Occipital lobe (tissue), 2 donors: ENCODE data around the gene CFAP299. TPM values are rescaled to one million over a fixed set of nuclear protein-coding genes. Genes with fewer than 3 reads are reported as not detected.

Experiments
- DNase-seq: peaks from one replicate; lab custom pipeline; 2025; lab: John Stamatoyannopoulos, UW
- total RNA-seq: library from RNA; depleted of rRNA; stranded (reverse); fragments of >200 nt; gene quantifications from one replicate; pipeline ENCODE4 v1.2.3, GENCODE V29; 2014

CFAP299 gene
- total RNA-seq, 1 donor from 2014 or later, result 1.1 TPM

DNA sequence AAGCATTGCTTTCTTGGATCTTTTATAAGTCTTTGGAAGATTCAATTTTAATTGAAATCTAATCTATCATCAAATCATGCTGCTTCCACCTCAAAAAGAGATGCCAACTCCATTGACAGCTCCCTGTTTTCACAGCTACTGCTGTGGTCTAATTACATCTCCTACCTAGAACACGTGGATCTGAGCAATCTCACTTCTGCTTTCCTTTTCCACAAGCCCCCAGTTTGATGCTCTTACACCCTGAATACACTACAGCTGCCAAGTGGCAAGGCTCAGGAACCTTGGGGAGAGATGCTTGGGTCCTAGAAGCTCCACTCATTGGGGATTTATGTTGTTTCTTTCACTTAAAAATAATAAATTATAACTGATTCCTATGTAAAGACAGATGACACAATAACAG is 172.0 kb downstream of the CFAP299 start:
- DNase-seq, result no peak

DNA sequence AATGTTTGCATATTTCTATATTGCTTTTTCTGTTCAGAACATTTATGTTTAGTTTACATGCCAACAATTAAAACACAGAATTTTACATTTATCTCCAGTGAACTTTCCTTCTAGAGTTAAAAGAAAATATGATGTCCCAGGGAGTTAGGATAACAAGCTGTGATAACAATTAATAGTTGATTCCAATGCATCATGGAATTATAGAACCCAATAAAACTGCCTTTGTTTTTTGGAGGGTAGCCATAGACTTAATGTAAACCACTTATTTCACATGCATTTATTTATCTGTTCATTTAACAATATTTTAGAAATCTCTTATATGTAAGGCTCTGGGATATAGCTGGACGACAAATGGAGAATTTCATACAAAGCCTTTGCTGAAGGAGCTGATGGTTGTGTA is 180.0 kb downstream of the CFAP299 start:
- no peak for DNase-seq

DNA sequence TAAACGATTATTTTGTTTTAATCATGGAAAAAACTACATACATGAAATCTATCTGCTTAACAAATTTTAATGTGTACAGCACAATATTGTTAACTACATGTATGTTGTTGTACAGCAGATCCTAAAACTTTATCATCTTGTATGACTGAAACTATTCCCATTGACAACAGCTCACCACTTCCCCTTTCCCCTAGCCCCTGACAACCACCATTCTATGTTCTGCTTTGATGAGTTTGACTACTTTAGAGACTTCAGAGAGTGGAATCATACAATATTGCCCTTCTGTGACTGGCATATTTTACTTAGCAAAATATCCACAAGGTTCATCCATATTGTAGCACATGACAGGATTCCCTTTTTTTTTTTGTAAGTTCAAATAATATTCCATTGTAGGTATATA is 185.9 kb downstream of the CFAP299 start:
- no peak for DNase-seq

DNA sequence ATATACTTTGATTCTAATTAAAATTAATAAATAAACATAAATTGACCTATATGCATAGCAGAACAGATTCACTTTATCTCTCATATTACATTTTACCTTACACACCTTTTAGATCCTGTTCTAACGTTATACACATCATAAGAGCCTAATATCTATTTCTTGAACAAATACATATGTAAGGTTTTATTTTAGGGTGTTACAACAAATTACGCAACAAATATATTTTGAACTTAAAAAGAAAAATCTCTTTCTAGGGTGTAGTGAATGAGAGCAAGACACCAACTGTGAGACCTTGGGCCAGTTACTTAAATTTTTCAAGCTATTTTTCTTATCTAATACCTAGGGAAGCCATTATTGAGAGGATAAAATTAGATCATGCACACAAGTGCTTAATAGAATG is 191.2 kb downstream of the CFAP299 start:
- no peak for DNase-seq

DNA sequence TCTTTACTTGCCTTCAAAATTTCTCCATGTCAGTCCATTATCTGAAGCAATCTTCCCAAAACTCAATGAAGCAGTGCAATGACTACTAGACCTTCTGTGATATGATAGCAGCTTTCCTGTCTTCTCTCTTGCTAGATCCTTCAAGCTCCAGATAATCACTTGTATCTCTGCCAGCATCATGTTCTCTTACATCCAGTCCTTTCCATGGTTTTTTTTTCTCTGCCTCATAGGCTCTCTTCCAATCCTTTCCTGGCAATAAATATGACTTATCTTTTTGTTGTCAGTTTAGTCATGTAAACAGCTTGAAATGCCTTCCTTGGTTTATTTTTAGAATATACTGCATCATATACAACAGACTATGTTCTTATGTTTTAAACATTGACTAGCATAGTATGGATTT is 193.5 kb downstream of the CFAP299 start:
- DNase-seq, result no peak

DNA sequence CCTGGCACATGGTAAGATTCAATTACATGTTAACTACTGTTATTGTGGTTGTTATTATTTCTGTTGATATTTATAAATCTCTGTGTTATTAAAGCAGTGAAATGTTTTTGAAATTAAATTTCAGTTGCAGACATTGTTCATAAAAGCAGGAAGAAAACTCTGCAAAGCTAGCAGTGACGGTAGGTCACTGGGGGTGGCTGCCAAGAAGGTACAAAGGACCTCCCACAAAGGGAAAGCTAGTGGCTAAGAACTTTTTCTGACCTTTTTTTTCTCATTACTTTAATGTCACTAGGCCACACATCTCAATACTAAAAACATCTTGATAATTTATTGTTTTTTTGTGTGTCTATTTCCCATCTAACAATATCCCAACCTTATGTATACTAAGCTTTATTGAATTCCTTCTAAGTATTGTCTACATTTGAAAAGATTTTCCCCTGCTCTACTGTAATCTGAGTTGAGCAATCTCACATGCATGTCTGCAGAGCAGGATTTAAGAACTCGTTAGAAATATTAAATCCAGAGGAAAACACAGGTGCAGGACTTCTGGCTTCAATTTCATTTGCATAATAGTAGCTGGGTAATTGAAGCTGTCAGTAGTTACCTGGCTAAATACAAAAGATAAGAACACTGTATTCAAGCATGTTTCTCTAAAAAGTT is 197.3 kb downstream of the CFAP299 start:
- DNase-seq, result no peak

DNA sequence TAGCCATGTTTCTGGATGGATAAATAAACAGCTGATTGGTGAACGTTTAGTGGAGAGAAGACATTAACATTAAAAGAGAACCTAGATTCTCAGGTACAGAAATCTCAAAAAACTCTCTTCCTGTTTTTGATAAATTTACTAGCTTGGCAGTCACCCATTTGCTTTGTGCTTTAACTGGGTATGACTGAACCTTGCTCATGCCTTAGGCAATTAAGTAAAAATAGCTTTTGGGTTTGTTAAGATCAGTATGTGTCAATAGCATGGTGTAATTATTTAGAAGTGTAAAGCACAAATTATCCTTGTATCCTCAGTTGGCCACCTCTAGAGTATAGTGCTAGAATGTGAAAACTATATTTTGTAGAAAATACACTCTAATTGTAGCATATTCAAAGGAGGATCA is 200.0 kb downstream of the CFAP299 start:
- no peak for DNase-seq

DNA sequence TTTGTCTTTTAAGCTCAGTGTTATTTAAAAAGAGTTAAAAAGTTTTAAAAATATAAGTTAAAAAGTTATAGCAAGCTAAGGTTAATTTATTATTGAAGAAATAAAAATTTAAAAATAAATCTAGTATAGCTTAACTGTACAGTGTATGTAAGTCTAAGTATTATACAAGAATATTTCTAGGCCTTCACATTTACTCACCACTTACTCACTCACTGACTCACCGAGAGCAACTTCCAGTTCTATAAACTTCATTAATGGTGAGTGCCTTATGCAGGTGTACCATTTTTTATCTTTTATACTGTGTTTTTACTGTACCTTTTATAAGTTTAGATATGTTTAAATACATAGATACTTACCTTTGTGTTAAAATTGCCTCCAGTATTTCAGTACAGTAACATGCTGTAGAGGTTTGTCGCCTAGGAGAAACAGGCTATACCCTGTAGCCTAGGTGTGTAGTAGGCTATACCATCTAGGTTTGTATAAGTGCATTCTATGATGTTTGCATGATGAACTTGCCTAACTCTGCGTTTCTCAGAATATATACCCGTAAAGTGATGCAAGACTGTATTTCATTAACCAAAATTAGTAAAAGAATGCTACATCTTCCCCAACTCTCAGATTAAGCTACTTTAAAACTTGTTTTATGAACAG is 202.9 kb downstream of the CFAP299 start:
- DNase-seq, result no peak

DNA sequence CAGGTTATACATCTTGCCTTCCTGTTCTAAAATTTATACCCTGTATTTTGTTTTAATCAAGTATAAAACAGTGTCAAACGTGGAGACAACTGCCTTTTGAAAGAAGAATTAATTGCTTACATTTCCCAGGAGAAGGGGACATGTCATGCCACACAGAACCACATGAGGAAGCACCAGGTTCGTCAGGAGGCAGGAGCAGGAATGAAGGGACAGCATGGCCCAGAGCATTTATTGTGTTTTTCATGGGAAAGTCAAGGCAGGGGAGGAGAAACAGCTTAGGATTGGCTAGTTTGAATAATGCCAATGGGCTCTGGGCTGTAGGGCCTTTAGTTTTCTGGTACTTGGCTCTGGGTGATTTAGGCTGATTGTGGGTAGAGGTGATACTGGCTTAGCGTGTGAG is 203.7 kb downstream of the CFAP299 start:
- DNase-seq, result no peak

DNA sequence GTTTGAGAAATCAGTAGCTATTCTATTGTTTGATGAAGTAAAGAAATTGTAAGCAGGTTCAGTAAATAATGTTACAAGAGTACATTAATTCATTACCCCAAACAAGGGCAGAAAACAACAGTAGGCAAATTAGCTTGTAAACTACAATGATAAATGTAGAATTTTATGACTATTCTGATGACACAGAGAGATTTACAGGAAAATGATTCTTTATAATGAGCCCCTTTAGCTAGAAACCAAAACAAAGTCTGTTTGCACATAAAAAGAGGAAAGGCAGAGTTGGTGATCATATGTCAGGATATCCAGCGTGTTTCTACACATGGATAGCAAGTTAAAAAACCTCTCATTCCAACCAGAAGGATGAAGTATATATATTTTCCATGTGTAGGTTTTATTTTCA is 204.8 kb downstream of the CFAP299 start:
- no peak for DNase-seq

DNA sequence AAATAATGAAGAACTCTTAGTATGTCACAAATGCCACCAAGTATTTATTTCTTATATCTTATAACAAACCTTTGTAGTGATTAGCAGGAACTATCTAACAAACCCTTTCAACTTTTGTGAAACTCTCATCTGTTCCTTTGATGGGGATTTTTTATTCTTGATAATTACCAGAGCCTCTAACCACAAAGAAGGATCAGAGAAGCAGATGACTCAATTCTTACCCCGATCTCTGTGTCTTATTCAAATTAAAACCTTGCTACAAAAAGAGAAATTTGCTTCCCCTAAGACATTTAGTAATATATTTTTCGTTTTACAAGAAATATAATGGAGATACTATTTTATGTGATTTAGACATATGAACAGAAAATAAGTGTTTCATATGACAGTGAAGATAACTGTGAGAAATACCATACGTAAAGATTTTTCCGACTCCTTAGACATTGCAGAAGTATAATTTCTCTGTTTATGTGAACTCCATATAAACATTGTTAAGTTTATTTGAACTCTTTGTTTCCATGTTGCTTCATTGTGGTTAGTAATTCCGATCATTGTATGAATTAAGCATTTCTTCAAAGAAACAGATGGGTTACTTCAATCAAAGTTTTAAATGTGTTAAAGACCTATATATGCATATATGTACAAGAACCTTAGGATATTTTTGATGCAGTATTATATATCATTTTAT is 205.4 kb downstream of the CFAP299 start:
- DNase-seq, result no peak

DNA sequence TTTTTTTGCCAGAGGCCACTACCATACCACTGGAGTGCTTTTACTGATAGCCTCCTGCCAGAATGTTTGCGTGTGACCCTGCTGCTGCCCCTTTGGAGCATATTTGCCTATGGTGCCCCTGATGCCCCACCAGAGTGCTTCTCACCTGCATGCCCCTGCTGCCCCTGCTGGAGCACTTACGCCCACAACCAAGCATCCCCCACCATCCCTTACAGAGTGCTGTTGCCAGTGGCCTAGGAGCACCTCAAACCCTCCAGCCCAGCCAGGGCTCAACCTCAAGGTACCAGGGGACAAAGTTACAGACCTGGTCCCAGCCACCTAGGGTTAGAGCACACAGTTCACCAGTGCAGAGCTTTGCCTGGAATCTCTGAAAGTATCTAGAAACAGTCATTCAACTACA is 207.2 kb downstream of the CFAP299 start:
- no peak for DNase-seq

DNA sequence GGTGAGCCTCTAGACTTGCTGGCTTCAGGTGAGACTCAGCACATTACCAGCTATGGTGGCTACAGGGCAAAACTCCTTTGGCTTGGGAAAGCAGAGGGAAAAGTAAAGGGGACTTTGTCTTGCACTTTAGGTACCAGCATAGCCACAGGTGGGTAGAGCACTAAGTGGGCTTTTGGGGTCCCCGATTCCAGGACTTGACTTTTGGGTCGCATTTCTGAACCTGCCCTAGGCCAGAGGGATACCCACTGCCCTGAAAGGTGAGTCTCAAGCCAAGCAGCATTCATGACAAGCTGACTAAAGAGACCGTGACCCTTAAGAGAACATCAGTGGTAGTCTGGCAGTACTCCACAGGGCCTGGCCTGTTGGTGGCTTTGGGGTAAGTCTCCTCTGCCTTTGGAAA is 224.8 kb downstream of the CFAP299 start:
- DNase-seq, result no peak

DNA sequence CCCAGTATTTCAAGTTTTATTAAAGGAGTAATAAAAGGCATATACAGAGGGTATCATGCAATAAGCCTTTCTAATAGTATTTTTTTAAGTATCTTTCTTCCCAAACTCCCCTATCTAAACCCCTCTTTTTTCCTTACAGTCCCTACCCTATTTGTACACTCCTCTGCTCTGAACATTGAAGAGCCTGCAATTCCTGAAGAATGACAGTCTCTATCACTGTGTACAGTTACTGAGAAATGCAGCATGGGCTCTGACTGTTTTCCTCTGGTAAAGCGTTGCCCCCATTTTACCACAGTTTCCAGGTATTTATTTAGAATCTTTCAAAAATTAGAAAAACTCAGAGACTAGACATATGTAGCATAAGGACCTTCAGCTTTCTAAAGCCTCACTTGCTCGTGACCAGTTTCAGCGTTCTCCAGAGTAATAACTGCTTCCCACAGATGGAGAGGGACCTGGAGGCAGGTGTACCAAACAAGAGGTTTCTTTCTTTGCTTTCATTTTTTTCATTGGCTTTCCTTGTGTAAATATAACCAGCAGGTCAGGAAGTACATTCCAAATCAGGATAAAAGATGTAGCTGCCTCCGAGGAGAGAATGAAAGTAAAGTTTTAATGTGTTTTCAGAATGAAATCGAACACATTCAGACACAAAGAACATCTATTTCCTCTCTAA is 230.8 kb downstream of the CFAP299 start:
- DNase-seq, result no peak

DNA sequence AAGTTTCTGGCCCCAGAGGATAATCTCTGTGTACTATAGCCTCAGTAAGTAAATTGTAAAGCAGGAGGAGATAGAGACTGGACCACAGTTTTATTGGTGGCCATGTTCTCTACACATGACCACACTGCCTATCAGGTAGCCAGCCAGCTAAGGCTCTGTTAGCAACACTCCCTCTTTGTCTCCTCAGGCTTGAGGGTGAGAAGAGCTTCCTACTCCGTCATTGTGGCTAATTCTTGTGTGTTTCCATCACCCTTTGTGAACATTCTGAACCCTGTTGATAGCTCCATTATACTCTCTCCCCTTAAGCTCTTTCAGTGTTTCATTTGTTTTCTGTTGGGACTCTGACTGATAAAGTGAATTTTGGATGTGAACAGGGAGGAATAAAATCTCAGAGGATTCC is 233.4 kb downstream of the CFAP299 start:
- no peak for DNase-seq

DNA sequence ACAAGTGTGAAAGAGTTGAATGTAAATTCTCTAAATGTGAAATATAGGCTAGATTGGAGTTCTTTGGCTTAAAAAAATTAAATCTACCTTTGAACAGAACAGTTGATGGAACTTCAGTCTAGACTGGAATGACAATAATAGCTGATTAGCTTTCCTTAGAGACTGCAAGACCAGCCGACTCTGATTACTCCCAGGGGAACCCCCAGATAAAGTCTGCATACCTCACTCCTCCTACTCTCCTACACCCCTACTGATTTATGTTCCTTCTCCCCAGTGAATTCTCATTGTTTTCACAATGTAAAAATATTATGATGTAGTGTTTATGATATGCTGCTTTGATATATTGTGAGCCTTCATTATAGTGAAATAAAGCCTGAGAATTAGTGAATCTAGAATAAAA is 241.3 kb downstream of the CFAP299 start:
- no peak for DNase-seq

DNA sequence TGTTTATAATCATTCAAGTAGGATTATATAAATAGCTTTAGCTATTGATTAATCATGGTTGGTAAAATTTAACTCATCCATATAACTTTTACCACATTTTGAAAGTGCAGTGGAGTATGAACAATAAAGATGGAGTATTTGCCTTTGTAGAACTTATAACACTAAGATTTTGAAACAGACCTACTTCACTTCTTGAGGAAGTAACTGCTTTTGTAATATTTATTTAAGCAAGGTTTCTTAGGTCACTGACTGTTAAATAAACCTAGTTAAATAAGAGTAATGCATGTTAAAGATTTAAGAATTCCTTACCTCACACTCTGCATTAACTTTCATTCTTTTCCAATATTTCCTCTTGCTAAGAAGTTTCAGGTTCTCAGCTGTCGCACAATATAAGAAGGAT is 242.5 kb downstream of the CFAP299 start:
- no peak for DNase-seq

DNA sequence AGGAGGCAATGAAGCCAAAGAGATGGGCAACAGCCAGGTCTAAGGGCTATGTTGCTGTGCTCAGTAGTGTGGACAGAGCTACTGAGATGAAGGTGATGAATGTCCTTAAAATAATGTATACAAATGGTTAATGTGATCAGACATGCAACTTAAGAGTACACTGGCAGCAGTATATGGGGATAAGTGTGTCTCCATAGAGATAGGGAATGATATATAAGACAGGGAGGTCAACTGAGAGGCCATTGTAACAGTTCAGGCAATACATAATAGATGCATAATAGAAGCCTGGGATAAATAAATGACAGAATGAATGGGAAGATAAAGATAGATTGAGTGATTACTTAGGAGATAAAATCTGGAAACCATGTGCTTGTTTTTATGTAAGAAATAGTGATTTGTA is 250.0 kb downstream of the CFAP299 start:
- DNase-seq, result no peak

DNA sequence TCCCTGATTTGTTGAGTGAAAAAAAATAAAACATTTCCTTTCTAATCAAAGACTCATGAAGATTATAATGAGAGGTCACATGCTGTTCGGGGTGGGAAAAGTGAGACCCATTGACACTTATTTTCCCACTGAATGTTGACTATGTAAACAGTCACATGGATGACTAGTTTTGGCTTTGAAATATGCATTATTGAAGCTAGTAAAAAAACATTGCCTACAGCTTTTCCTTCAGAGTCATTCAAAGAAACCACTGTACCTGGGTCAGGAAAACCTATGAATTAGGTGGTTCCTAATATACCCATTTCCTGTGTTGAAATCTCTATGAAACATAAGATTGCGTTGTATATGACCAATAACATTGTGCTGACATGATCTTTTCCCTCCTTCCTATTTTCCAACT is 251.2 kb downstream of the CFAP299 start:
- no peak for DNase-seq

DNA sequence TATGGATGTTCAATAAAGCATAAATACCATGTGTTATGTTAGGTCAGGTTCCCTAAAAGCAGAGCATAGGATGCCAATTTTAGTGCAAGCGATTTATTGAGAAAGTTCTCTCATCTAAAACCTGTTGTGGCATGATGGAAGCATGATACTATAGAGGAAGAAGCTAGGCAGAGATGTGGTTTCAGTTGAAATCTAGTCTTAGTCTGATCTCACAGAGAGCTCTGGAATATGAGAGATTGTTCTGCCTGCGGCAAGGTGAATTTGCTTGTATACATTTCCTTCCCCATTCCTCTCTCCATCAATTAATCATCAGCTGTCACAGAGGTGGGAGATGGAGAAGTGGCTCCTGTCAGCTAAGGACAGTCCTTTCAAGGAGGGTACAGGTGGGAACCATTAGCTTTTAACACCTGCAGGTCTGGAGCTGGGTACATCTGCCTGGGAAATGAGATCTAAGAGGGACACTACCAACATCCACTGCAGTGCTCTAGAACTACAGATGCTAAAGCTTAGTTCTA is 252.4 kb downstream of the CFAP299 start:
- DNase-seq, result no peak

DNA sequence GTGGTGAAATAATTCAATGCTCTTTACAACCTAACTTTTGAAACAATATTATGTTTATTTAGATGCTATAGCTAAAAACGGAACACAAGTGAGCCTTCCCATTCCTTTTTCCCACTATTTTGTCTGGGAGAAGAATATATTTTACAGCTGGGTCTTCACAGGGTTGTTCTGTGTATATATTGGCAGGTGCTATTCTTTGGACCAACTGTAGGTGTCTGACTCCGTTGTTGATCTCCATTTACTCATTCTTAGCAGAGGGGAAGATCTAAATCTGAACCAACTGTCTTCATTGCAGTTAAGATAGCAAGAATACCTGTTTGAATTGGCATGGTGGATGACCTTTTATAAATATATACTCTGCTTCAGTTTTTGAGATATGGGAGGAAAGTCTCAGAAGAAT is 257.4 kb downstream of the CFAP299 start:
- DNase-seq, result no peak

DNA sequence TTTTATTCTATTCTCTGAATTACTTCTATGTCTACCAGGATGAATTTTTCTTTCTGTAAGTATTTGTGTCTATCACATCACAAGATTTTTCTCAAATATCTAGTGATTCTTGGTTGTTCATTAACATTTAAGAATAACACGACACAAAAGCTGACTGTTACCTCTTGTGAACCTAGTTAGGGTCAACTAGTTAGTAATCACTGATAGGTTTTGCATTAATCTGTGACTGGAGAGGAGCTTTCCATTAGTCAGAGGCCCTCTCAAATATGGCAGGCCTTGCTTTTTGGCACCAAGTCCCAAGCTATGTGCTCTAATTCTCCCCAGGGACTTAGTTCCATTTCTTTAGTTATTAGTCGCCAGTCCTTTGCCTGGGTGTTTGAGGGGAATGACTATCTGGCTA is 259.2 kb downstream of the CFAP299 start:
- DNase-seq, result no peak
